HG03045 (cell line): ENCODE measurements around the gene S100A12.

Experiments
- ATAC-seq: cut with Tn5 transposase; IDR thresholded peaks from one replicate; pipeline ENCODE4 v1.9.1; 2021; ENCODE audit warnings: mild to moderate bottlenecking, moderate library complexity; ENCODE audit not compliant: unreplicated experiment

The S100A12 gene

GRCh38 chr1:153337980-153338853, 37.2 kb downstream of the S100A12 start:
- no peak for ATAC-seq

- ATAC-seq: no peak
Observed at GRCh38 chr1:153336650-153337049, 38.8 kb downstream of the S100A12 start.

GRCh38 chr1:153333902-153334301, 41.5 kb downstream of the S100A12 start:
- ATAC-seq: no peak

GRCh38 chr1:153324912-153325311, 50.5 kb downstream of the S100A12 start:
- no peak for ATAC-seq
